GM20000 (cell line): ENCODE results near the gene MEX3B.

ENCODE experiments used
- DNase-seq: peaks from one replicate; pipeline ENCODE4 v3.0.0; 2012; ENCODE audit warnings: low spot score
- TF ChIP-seq, protein P1 (sequence below): IDR thresholded peaks from 2 replicates; pipeline ENCODE4 v1.5.1; 2012; ENCODE audit warnings: mild to moderate bottlenecking, control low read depth; ENCODE audit errors: extremely low read depth, missing control alignments

Gene MEX3B

DNA sequence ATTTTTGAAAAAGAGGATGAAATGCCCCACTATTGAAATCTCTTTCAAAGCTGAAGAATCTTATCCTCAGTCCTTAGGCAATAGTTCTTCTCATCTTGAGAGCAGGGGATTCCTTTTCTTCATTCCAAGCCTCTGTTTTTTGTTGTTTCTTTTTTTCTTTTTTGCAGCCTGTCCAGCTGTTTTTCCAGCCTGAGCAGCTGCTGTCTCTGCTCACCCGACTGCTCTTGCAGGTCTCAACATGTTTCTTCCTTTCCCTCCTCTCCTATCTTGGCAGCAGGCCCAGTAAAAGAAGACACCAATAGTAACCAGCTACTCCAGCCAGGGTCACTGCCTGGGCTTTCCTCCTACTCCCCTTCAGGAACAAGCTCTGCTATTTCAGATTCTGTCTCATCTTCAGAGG is 23.8 kb downstream of the MEX3B start:
- no peak for DNase-seq

DNA sequence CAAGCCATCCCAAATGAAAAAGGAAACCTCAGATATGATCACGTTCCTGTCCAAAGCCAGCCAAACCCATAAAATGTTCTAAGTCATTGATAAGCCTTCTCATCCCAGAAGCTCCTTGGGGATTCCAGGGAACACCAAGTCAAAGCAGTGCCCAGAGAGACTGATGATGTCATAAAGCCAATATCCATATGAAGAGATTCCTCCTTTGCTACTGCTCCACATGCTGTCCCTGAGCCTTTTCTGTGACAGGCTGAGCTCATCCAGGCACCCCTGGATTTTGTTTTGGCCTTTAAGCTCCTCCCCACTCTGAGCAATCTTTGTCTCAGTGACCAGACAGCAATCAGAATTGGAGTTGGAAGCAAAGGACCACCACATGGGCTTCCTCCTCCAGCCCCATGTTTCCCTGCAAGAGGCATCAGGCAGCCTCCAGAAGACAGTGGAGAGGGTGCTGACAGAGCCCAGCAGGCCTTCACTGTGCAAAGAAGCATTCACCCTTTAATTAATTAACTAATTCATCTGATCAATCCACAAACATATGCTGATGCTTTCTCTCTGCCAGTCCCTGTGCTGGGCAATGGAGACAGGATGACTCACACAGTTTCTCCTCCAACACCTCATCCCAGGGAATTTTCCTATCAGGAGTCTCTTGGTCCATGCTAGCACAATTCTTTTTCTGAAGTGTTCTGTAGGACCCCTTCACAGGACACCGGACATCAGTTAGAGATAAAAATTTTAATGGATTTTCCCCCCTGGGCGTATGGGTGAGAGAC is 25.0 kb downstream of the MEX3B start:
- DNase-seq = no peak
- TF ChIP-seq, protein P1, sequence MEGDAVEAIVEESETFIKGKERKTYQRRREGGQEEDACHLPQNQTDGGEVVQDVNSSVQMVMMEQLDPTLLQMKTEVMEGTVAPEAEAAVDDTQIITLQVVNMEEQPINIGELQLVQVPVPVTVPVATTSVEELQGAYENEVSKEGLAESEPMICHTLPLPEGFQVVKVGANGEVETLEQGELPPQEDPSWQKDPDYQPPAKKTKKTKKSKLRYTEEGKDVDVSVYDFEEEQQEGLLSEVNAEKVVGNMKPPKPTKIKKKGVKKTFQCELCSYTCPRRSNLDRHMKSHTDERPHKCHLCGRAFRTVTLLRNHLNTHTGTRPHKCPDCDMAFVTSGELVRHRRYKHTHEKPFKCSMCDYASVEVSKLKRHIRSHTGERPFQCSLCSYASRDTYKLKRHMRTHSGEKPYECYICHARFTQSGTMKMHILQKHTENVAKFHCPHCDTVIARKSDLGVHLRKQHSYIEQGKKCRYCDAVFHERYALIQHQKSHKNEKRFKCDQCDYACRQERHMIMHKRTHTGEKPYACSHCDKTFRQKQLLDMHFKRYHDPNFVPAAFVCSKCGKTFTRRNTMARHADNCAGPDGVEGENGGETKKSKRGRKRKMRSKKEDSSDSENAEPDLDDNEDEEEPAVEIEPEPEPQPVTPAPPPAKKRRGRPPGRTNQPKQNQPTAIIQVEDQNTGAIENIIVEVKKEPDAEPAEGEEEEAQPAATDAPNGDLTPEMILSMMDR = no peak

More for the DNA sequence above, 23.8 kb downstream of the MEX3B start:
- TF ChIP-seq, protein P1 = no peak

DNA sequence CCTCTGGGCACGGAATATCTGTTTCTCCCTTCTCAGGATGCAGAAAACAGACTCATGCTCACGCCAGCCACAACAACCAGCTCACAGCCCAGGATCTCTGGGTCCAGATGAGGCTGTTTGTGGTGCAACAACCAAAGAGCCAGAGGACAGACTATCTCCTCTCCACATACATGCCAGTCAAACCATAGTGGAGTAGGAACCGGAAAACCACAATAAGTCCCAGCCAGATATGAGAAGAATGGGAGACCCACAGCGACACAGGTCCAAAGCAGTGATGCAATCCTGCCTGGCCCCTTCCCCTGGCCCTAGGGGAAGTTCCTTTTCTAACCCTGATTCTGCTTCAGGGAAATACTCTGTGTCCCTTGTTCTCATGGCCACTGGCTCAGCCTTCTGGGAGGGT is 27.6 kb downstream of the MEX3B start:
- no peak for DNase-seq
- TF ChIP-seq, protein P1 = no peak

DNA sequence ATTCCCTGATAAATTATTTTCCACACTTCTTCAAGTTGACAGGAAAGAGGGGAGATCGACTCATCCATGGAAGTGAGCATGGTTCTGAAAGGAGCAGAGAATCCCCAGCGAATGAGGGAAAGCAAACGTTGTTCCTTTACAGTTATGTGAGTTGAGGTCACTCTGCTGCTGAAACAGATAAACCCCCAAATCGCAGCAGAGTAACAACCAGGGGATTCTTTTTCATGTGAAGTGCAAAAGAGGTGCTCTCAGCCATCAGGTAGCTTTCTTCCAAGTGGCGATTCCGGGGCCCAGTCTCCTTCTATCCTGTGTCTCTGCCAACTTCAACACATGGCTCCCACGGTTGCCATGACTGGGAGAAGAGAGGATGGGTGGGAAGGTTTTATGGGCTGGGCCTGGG is 28.2 kb downstream of the MEX3B start:
- no peak for DNase-seq
- TF ChIP-seq, protein P1 = no peak

DNA sequence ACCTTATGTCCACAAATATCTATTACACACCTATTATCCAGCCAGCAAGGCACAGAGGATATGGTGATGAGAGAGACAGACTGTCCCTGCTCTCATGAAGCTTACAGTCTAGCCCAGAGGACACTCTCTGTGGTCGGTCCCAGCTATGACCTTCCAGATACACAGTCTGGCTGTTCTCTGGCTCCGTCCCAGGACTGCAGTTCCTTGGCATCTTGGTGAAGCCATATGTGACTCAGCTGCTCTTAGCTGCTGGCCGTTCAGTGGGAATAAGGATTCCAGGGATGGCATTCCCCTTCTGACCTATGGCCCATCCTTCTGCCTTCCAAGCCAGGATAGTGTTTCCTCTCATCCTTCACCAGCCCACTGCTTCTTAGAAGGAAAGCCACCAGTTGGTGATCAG is 30.8 kb downstream of the MEX3B start:
- no peak for DNase-seq

DNA sequence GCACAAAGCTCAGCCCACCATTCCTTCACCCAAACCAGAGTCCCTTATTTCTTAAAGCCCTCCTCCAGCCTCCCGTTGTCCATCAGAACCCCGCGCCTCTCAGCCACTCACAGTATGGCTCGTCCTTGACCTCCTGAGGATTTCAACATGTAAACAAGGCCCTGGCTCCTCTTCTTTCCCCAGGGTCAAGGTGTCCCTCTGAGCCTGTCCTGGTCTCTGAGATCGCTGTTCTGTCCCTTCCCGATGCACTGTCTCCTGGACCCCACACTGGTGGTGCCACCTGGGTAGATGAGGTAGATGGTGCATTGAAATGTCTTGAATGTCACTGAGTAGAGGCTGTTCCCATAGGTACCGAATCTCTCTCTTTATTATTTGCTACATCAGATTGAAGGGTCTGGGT is 32.9 kb downstream of the MEX3B start:
- TF ChIP-seq, protein P1 = no peak
- no peak for DNase-seq

More for the DNA sequence above, 30.8 kb downstream of the MEX3B start:
- TF ChIP-seq, protein P1 = no peak

DNA sequence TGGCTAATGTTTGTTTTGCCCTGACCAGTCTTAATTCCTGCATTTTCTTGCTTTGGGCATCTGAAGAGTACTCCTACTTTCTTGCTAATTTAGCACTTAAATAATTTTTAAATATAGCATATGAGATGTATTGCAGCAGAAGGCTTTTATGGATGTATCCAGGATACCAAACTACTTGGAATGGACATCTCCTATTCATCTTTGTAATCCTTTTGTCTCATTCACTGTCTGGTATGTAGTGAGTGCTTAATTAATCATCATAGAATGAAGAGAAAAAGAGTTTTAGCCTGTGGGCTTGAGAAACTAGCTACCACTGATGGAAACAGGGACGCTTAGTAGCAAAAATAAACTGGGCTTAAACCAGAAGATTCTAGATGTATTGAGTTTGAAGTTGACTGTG is 40.6 kb downstream of the MEX3B start:
- DNase-seq = no peak
- TF ChIP-seq, protein P1 = no peak
